ENCODE data around the gene CERS6.

CERS6 gene

GRCh38 chr2:168673265-168674189, 217.5 kb downstream of the CERS6 start:
- DNase-seq (ENCODE audit: low read depth) = no peak

- no peak for DNase-seq (ENCODE audit: low read depth)
These were observed 222.2 kb downstream of the CERS6 start for GRCh38 chr2:168678153-168678853.

- no peak for DNase-seq (ENCODE audit: low read depth)
These were observed 223.0 kb downstream of the CERS6 start for GRCh38 chr2:168679081-168679480.

- DNase-seq (ENCODE audit: low read depth) = no peak
These were observed 223.8 kb downstream of the CERS6 start for GRCh38 chr2:168679741-168680310.

GRCh38 chr2:168683996-168684395, 227.9 kb downstream of the CERS6 start:
- DNase-seq (ENCODE audit: low read depth) = no peak

- DNase-seq (ENCODE audit: low read depth) = no peak
These were observed 229.0 kb downstream of the CERS6 start for GRCh38 chr2:168684921-168685599.

GRCh38 chr2:168685600-168686451, 229.8 kb downstream of the CERS6 start:
- DNase-seq (ENCODE audit: low read depth) = peak; percentile 66

GRCh38 chr2:168686452-168687191, 230.6 kb downstream of the CERS6 start:
- DNase-seq (ENCODE audit: low read depth) = no peak

- no peak for DNase-seq (ENCODE audit: low read depth)
These were observed 231.2 kb downstream of the CERS6 start for GRCh38 chr2:168687314-168687713.

- DNase-seq (ENCODE audit: low read depth) = no peak
These were observed 234.4 kb downstream of the CERS6 start for GRCh38 chr2:168690381-168690885.

- no peak for DNase-seq (ENCODE audit: low read depth)
These were observed 235.1 kb downstream of the CERS6 start for GRCh38 chr2:168691221-168691620.

GRCh38 chr2:168692132-168692744, 236.2 kb downstream of the CERS6 start:
- DNase-seq (ENCODE audit: low read depth) = no peak

GRCh38 chr2:168694173-168694572, 238.1 kb downstream of the CERS6 start:
- DNase-seq (ENCODE audit: low read depth) = no peak

- no peak for DNase-seq (ENCODE audit: low read depth)
These were observed 238.8 kb downstream of the CERS6 start for GRCh38 chr2:168694866-168695265.

GRCh38 chr2:168697668-168698121, 241.6 kb downstream of the CERS6 start:
- no peak for DNase-seq (ENCODE audit: low read depth)

- DNase-seq (ENCODE audit: low read depth) = no peak
These were observed 242.9 kb downstream of the CERS6 start for GRCh38 chr2:168698969-168699368.

- no peak for DNase-seq (ENCODE audit: low read depth)
These were observed 243.9 kb downstream of the CERS6 start for GRCh38 chr2:168699844-168700417.

GRCh38 chr2:168700615-168701245, 244.7 kb downstream of the CERS6 start:
- no peak for DNase-seq (ENCODE audit: low read depth)

- no peak for DNase-seq (ENCODE audit: low read depth)
These were observed 246.5 kb downstream of the CERS6 start for GRCh38 chr2:168702579-168702978.
